Measurements from ENCODE around the gene NUP98. TPM values are rescaled to one million over a fixed set of nuclear protein-coding genes. Genes with fewer than 3 reads are reported as not detected.
A peak's percentile ranks its signal among the peaks of the same experiment; 100 is the strongest.

Gene NUP98
- total RNA-seq, 2 experiments from 2014 or later = 161 to 186 TPM

DNA sequence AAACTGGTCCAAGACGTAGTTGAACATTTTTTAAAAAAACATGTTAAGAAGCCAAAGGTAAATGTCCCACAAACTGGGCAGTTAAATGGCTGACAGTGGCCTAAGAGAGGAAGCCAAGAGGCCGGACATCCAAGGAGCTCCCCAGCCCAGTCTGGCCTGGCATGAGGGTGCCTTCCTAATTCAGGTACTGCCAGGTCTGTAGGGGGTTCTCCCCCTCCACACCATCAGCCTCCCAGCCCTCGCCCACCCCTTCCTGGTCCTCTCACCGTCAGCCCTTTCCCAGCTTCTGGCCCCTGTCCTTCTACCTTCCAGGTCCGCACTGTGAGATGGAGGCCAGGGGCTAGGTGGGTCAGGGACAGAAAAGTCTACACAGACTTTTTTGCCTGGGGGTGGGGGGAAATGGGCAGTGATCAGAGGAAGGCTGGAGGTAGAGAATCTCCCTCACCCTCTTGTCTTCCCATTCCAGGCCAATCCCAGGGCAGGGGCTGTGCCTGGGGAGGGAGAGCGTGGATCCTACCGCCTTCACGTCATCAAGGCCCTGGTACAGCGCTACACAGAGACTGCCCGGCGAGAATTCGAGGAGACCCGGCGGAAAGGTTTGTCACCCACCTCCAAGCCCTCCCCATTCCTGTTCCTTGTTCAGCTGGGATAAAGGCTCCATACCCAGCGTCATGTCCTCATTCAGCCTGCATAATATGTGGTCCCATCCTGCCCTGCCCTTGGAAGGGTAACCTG, 161.5 kb downstream of the NUP98 start:
- no peaks in the 10 kb centered on the region for H3K9me3 Mint-ChIP-seq
- H3K4me3 Mint-ChIP-seq = no peak overlapping the region
- POLR2A ChIA-PET = no interaction called here
- ATAC-seq (ENCODE audit: poor library complexity) = no peak
- intact Hi-C loops (cut with DNase I, micrococcal nuclease) = no loop called here
- CTCF ChIA-PET = no interaction called here
- DNase-seq = peak in 1 of 14 experiments; percentile 7
- H3K4me1 ChIP-seq (ENCODE audit: insufficient read depth, low read length) = no peaks in the 10 kb centered on the region
- no peaks in the 10 kb centered on the region for H3K4me1 Mint-ChIP-seq (ENCODE audit: low read depth)
- no peaks in the 10 kb centered on the region for H3K9me3 ChIP-seq (ENCODE audit: control insufficient read depth in 1 of 2, insufficient read depth in 1 of 2, low read length in 2 of 2)
- no peak overlapping the region for H3K4me3 ChIP-seq (ENCODE audit: low read length)
- no peaks in the 10 kb centered on the region for H3K36me3 Mint-ChIP-seq (ENCODE audit: low read depth)
- no peak overlapping the region for H3K27ac ChIP-seq (ENCODE audit: low read depth in 1 of 2, low read length in 2 of 2)
- H3K36me3 ChIP-seq (ENCODE audit: insufficient read depth, low read length) = no peaks in the 10 kb centered on the region
- no peak overlapping the region for H3K27ac Mint-ChIP-seq
- no peaks in the 10 kb centered on the region for H3K27me3 ChIP-seq (ENCODE audit: control insufficient read depth in 1 of 2, insufficient read depth in 2 of 2, low read length in 2 of 2)
- TF ChIP-seq, protein P1, sequence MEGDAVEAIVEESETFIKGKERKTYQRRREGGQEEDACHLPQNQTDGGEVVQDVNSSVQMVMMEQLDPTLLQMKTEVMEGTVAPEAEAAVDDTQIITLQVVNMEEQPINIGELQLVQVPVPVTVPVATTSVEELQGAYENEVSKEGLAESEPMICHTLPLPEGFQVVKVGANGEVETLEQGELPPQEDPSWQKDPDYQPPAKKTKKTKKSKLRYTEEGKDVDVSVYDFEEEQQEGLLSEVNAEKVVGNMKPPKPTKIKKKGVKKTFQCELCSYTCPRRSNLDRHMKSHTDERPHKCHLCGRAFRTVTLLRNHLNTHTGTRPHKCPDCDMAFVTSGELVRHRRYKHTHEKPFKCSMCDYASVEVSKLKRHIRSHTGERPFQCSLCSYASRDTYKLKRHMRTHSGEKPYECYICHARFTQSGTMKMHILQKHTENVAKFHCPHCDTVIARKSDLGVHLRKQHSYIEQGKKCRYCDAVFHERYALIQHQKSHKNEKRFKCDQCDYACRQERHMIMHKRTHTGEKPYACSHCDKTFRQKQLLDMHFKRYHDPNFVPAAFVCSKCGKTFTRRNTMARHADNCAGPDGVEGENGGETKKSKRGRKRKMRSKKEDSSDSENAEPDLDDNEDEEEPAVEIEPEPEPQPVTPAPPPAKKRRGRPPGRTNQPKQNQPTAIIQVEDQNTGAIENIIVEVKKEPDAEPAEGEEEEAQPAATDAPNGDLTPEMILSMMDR (IDR thresholded peaks at IDR 0.05) = no peak
- H3K27me3 Mint-ChIP-seq = no peaks in the 10 kb centered on the region

DNA sequence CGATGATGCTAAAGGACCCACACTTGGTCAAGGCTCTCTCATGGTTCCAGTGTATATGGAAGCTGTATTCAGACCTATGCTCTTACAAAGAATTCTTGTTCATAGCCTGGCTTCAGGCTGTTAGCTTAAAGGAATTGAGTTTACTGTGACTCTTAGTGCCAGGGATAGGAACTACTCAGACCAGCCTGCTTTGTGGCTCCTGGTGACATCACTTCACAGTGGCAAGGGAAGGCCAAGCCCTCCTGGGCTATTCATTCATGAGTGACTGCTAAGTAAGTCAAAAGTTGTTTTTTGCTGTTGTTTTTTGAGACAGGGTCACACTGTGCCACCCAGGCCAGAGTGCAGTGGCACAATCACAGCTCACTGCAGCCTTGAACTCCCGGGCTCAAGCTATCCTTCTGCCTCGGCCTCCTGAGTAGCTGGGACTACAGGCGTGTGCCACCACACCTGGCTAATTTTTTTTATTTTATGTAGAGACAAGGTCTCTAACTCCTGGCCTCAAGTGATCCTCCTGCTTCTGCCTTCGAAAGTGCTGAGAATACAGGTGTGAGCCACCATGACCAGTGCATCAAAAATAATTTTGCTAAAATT, 165.2 kb downstream of the NUP98 start:
- Histone ChIP-seq H3K27me3 (ENCODE audit: control insufficient read depth in 1 of 2, insufficient read depth in 2 of 2, low read length in 2 of 2) (no peaks in the 10 kb centered on the region), H3K9me3 (ENCODE audit: control insufficient read depth in 1 of 2, insufficient read depth in 1 of 2, low read length in 2 of 2) (no peaks in the 10 kb centered on the region), H3K27ac (ENCODE audit: low read depth in 1 of 2, low read length in 2 of 2) (no peak overlapping the region), H3K36me3 (ENCODE audit: insufficient read depth, low read length) (no peaks in the 10 kb centered on the region), H3K4me1 (ENCODE audit: insufficient read depth, low read length) (no peaks in the 10 kb centered on the region), H3K4me3 (ENCODE audit: low read length) (no peak overlapping the region)
- intact Hi-C loops (cut with DNase I, micrococcal nuclease) = no loop called here
- ATAC-seq (ENCODE audit: poor library complexity) (no peak), DNase-seq (no peak)
- Mint-ChIP-seq H3K36me3 (ENCODE audit: low read depth) (no peaks in the 10 kb centered on the region), H3K4me1 (ENCODE audit: low read depth) (no peaks in the 10 kb centered on the region), H3K9me3 (no peaks in the 10 kb centered on the region), H3K27me3 (no peaks in the 10 kb centered on the region), H3K4me3 (no peak overlapping the region), H3K27ac (no peak overlapping the region)
- POLR2A ChIA-PET = no interaction called here
- CTCF ChIA-PET = interaction anchor here (1.0 kb wide), 1 partner anchor 18 kb away, joined by 3 read pairs; no protein-coding TSS in a partner anchor
- TF ChIP-seq, protein P1 (IDR thresholded peaks at IDR 0.05) = no peak

DNA sequence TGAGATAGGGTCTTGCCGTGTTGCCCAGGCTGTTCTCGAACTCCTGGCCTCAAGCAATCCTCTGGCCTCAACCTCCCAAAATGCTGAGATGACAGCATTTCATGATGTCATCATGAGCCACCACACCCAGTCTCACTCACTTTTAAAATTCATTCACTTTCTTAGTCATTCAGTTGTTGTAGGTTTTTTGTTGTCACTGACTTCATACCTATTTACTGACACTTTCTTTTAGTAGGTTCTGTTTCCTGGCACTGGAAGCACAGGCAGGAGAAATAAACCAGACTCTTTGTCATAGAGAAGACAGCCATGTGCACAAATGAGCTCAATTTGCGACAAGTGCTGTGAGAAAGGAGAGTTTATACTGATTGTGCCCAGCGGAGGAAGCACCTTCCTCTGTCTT, 166.0 kb downstream of the NUP98 start:
- Histone ChIP-seq H3K9me3 (ENCODE audit: control insufficient read depth in 1 of 2, insufficient read depth in 1 of 2, low read length in 2 of 2) (peaks cover 0 to 4% of the 10 kb centered on the region in 2 experiments), H3K36me3 (ENCODE audit: insufficient read depth, low read length) (no peaks in the 10 kb centered on the region), H3K27me3 (ENCODE audit: control insufficient read depth in 1 of 2, insufficient read depth in 2 of 2, low read length in 2 of 2) (no peaks in the 10 kb centered on the region), H3K4me3 (ENCODE audit: low read length) (no peak overlapping the region), H3K27ac (ENCODE audit: low read depth in 1 of 2, low read length in 2 of 2) (no peak overlapping the region), H3K4me1 (ENCODE audit: insufficient read depth, low read length) (no peaks in the 10 kb centered on the region)
- H3K27ac Mint-ChIP-seq = no peak overlapping the region
- POLR2A ChIA-PET = no interaction called here
- H3K9me3 Mint-ChIP-seq = no peaks in the 10 kb centered on the region
- DNase-seq (peak in 1 of 14 experiments; percentile 1), ATAC-seq (ENCODE audit: poor library complexity) (no peak)
- H3K4me3 Mint-ChIP-seq = no peak overlapping the region
- intact Hi-C loops (cut with DNase I, micrococcal nuclease) = no loop called here
- CTCF ChIA-PET = interaction anchor here (1.0 kb wide), 1 partner anchor 17 kb away, joined by 3 read pairs; no protein-coding TSS in a partner anchor
- no peaks in the 10 kb centered on the region for H3K27me3 Mint-ChIP-seq
- TF ChIP-seq, protein P1 (IDR thresholded peaks at IDR 0.05) = no peak
- no peaks in the 10 kb centered on the region for H3K36me3 Mint-ChIP-seq (ENCODE audit: low read depth)
- peaks cover 6% of the 10 kb centered on the region for H3K4me1 Mint-ChIP-seq (ENCODE audit: low read depth)

Measured in CD4-positive, alpha-beta T cell (primary cell).